IMR-90 (cell line): ENCODE data around the gene TRMT1L. TPM values are rescaled to one million over a fixed set of nuclear protein-coding genes. Genes with fewer than 3 reads are reported as not detected.

Experiments
- ATAC-seq: fragments of 200-7000 bp; cut with Tn5 transposase; 2 replicates; pipeline ENCODE4 v1.9.1; 2020; ENCODE audit warnings: low read depth, mild to moderate bottlenecking, moderate library complexity
- BruUV-seq: library from RNA; stranded (reverse); fragments of 400-500 nt; replicated peaks from 2 replicates; lab custom pipeline; 2021; lab: Mats Ljungman, UMichigan
- CTCF ChIA-PET: fragments of 300-600 bp; formaldehyde crosslinking; extraction: SDS; loops from one replicate; lab custom pipeline; 2021; ENCODE audit warnings: antibody characterized with exemption; lab: Yijun Ruan, JAX
- POLR2A ChIA-PET: fragments of 300-600 bp; sonication (Branson Sonifier 250); formaldehyde crosslinking; loops from one replicate; lab custom pipeline; 2022; ENCODE audit warnings: antibody characterized with exemption; ENCODE audit not compliant: unreplicated experiment; lab: Charles Lee
- DNase-seq: peaks from one replicate; pipeline ENCODE4 v3.0.0; 2013
- H2AFZ ChIP-seq: replicated peaks from 2 replicates; pipeline ENCODE3; 2013; ENCODE audit warnings: low read length, mild to moderate bottlenecking; ENCODE audit not compliant: poor library complexity
- H2AK5ac ChIP-seq: 2 replicates; pipeline ENCODE4 v1.6.1; 2013; ENCODE audit warnings: low read depth, low read length, inconsistent platforms
- H2AK9ac ChIP-seq: replicated peaks from 2 replicates; pipeline ENCODE3; 2013; ENCODE audit warnings: mild to moderate bottlenecking, low read depth, low read length, moderate library complexity; ENCODE audit not compliant: poor library complexity
- H2BK120ac ChIP-seq: 2 replicates; pipeline ENCODE4 v1.6.1; 2013; ENCODE audit warnings: low read depth, low read length, inconsistent platforms
- H2BK15ac ChIP-seq: 3 replicates; pipeline ENCODE4 v1.6.1; 2013; ENCODE audit warnings: low read depth, low read length, inconsistent platforms
- H2BK20ac ChIP-seq: 2 replicates; pipeline ENCODE4 v1.6.1; 2013; ENCODE audit warnings: low read depth, mild to moderate bottlenecking, inconsistent platforms, low read length, moderate library complexity
- H2BK5ac ChIP-seq: 2 replicates; pipeline ENCODE4 v1.6.1; 2013; ENCODE audit warnings: mild to moderate bottlenecking, low read depth, low read length, inconsistent platforms; ENCODE audit not compliant: poor library complexity, severe bottlenecking
- H3K14ac ChIP-seq: replicated peaks from 2 replicates; pipeline ENCODE4 v1.6.1; 2013; ENCODE audit warnings: low read depth, low read length, inconsistent platforms
- H3K18ac ChIP-seq: 2 replicates; pipeline ENCODE4 v1.6.1; 2013; ENCODE audit warnings: low read depth, low read length, control low read depth
- H3K23ac ChIP-seq: 2 replicates; pipeline ENCODE4 v1.6.1; 2013; ENCODE audit warnings: low read depth, low read length, inconsistent platforms
- H3K27ac ChIP-seq: 2 replicates; pipeline ENCODE4 v1.5.1; 2013; ENCODE audit warnings: mild to moderate bottlenecking, control low read depth, low read length; ENCODE audit not compliant: insufficient read depth
- H3K27me3 ChIP-seq: 2 replicates; pipeline ENCODE4 v1.6.1; 2013; ENCODE audit warnings: low read length; ENCODE audit not compliant: control insufficient read depth, insufficient read depth
- H3K36me3 ChIP-seq: 2 replicates; pipeline ENCODE4 v1.6.1; 2013; ENCODE audit warnings: low read length, mixed read lengths; ENCODE audit not compliant: control insufficient read depth, insufficient read depth
- H3K4ac ChIP-seq: 2 replicates; pipeline ENCODE4 v1.6.1; 2013; ENCODE audit warnings: low read depth, low read length, inconsistent platforms
- H3K4me1 ChIP-seq: 2 replicates; pipeline ENCODE4 v1.6.1; 2013; ENCODE audit warnings: low read length, mixed read lengths; ENCODE audit not compliant: control insufficient read depth, insufficient read depth
- H3K4me2 ChIP-seq: 2 replicates; pipeline ENCODE4 v1.6.1; 2013; ENCODE audit warnings: low read depth, mild to moderate bottlenecking, control low read depth, low read length, moderate library complexity
- H3K4me3 ChIP-seq: 2 replicates; pipeline ENCODE4 v1.5.1; 2013; ENCODE audit warnings: low read depth, mild to moderate bottlenecking, control low read depth, low read length, moderate library complexity; ENCODE audit not compliant: insufficient read depth
- H3K56ac ChIP-seq: 2 replicates; pipeline ENCODE4 v1.6.1; 2013; ENCODE audit warnings: low read length, inconsistent platforms; ENCODE audit not compliant: insufficient read depth; ENCODE audit errors: extremely low read depth
- H3K79me1 ChIP-seq, 2 experiments: 2 replicates each; pipeline ENCODE4 v1.6.1; 2013; ENCODE audit warnings: low read length in 2 of 2, inconsistent platforms in 1 of 2, low read depth in 1 of 2
- H3K9ac ChIP-seq: 2 replicates; pipeline ENCODE4 v1.6.1; 2013; ENCODE audit warnings: low read depth, low read length, control low read depth
- H3K9me1 ChIP-seq: 2 replicates; pipeline ENCODE4 v1.6.1; 2013; ENCODE audit warnings: low read length, inconsistent platforms; ENCODE audit not compliant: insufficient read depth
- H3K9me3 ChIP-seq: 2 replicates; pipeline ENCODE4 v1.6.1; 2013; ENCODE audit warnings: low read length; ENCODE audit not compliant: control insufficient read depth, insufficient read depth
- H4K20me1 ChIP-seq: 2 replicates; pipeline ENCODE4 v1.6.1; 2013; ENCODE audit warnings: low read length, inconsistent platforms; ENCODE audit not compliant: insufficient read depth
- H4K5ac ChIP-seq: 2 replicates; pipeline ENCODE4 v1.6.1; 2013; ENCODE audit warnings: mild to moderate bottlenecking, low read depth, low read length, control low read depth
- H4K8ac ChIP-seq, 2 experiments: 2 replicates each; pipeline ENCODE4 v1.6.1; 2013; ENCODE audit warnings: low read depth in 2 of 2, low read length in 2 of 2, control low read depth in 1 of 2, inconsistent platforms in 1 of 2
- H4K91ac ChIP-seq: 2 replicates; pipeline ENCODE4 v1.6.1; 2013; ENCODE audit warnings: low read depth, low read length, inconsistent platforms; ENCODE audit not compliant: insufficient read depth
- CHD1 ChIP-seq: IDR thresholded peaks from 2 replicates; pipeline ENCODE4 v1.6.1; 2012; ENCODE audit warnings: low read depth, low read length, improper control_type of control experiment
- FOS ChIP-seq: fragments of 150-350 bp; IDR thresholded peaks from 2 replicates; pipeline ENCODE4 v1.6.1; 2016; ENCODE audit warnings: low read depth, low read length
- MAFK ChIP-seq: IDR thresholded peaks from 2 replicates; pipeline ENCODE4 v1.6.1; 2012; ENCODE audit warnings: low read depth, low read length, improper control_type of control experiment
- MAZ ChIP-seq: IDR thresholded peaks from 2 replicates; pipeline ENCODE4 v1.6.1; 2012; ENCODE audit warnings: low read depth, mild to moderate bottlenecking, low read length, improper control_type of control experiment, moderate library complexity, borderline replicate concordance
- RAD21 ChIP-seq: IDR thresholded peaks from 2 replicates; pipeline ENCODE4 v1.6.1; 2012; ENCODE audit warnings: low read length, improper control_type of control experiment
- RCOR1 ChIP-seq: IDR thresholded peaks from 2 replicates; pipeline ENCODE4 v1.6.1; 2012; ENCODE audit warnings: mild to moderate bottlenecking, low read length, improper control_type of control experiment; ENCODE audit not compliant: insufficient replicate concordance
- RFX5 ChIP-seq: IDR thresholded peaks from 2 replicates; pipeline ENCODE4 v1.8.0; 2012; ENCODE audit warnings: low read depth, mild to moderate bottlenecking, low read length, moderate library complexity
- SMC3 ChIP-seq: fragments of 150-350 bp; IDR thresholded peaks from 2 replicates; pipeline ENCODE4 v1.6.1; 2016; ENCODE audit warnings: low read depth, mild to moderate bottlenecking, antibody characterized with exemption, low read length, moderate library complexity
- WGBS, 2 experiments: methylation state at CpG; one replicate each; pipeline versions ENCODE4 v1.1.5 to v1.1.7; 2013; ENCODE audit warnings: missing lambda C conversion rate in 2 of 2; ENCODE audit not compliant: insufficient read length in 1 of 2; ENCODE audit errors: extremely low coverage in 2 of 2; 5-methylcytosine and 5-hydroxymethylcytosine counted together
- dilution Hi-C: fragments of 300-500 bp; cut with HindIII; formaldehyde crosslinking; loops from one replicate; pipeline ENCODE4 v1.14.3; 2018; ENCODE audit warnings: low sequenced_read_pairs; ENCODE audit not compliant: unreplicated experiment
- in situ Hi-C: fragments of 300-500 bp; cut with MboI; formaldehyde crosslinking; loops from 3 replicates; pipeline ENCODE4 v1.14.3; 2019; ENCODE audit warnings: low sequenced_read_pairs, inconsistent platforms, mixed read lengths
- intact Hi-C: fragments of 100-400 bp; cut with micrococcal nuclease; formaldehyde crosslinking; loops from 2 replicates; pipeline ENCODE4 v1.10.0; 2022
- polyA plus RNA-seq, 3 experiments: library from polyadenylated mRNA; depleted of rRNA; stranded (reverse); fragments of >200 nt; gene quantifications; 2 replicates each; pipeline ENCODE4 v1.2.3, GENCODE V29; 2012; ENCODE audit warnings: low replicate concordance in 1 of 3
- total RNA-seq: library from RNA; depleted of rRNA; stranded (reverse); fragments of >200 nt; gene quantifications from 2 replicates; pipeline ENCODE4 v1.2.3, GENCODE V29; 2012
- TF ChIP-seq, protein P1 (sequence below): conservative IDR thresholded peaks from 2 replicates; pipeline ENCODE4 v1.5.1; 2012; ENCODE audit warnings: mild to moderate bottlenecking, low read depth, low read length, improper control_type of control experiment
- TF ChIP-seq, protein P2 (sequence below): fragments of 150-350 bp; IDR thresholded peaks from 2 replicates; pipeline ENCODE4 v1.6.1; 2016; ENCODE audit warnings: low read depth, mild to moderate bottlenecking, low read length, moderate library complexity, borderline replicate concordance
- TF ChIP-seq, protein P3 (sequence below): fragments of 150-350 bp; IDR thresholded peaks from 2 replicates; pipeline ENCODE4 v1.6.1; 2017; ENCODE audit warnings: mild to moderate bottlenecking, antibody characterized with exemption, low read length, low read depth

The TRMT1L gene
- total and polyA plus RNA-seq, 2 of the 4 experiments (the other 2 are of a cell fraction): 11.0 to 21.9 TPM

DNA sequence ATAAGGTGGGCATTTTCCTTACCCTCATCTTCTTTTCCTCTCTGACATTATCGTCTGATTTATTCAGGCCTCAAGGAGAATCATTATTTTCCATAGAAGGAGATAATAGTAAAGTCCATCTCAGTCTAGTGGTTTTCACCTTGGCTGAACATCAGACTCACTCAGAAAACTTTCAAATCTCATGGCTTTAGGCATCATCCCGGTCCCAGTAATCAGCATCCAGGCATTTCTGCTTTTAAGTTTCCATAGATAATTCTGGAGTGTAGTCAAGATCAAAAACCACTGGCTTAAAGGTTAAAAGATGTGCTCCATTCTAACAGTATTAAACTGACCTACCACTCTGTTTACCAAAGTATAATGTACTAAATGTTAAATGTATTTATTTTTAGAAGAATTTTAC is 62.0 kb downstream of the TRMT1L start:
- Histone ChIP-seq H4K20me1 (no peaks in the 10 kb centered on the region), H3K9ac (no peak overlapping the region), H4K5ac (no peak overlapping the region), H2BK120ac (no peak overlapping the region), H4K8ac (no peak overlapping the region), H3K79me1 (peaks cover 10 to 12% of the 10 kb centered on the region in 2 experiments; a peak in 3 of 4 replicates), H3K14ac (no peak overlapping the region), H3K27me3 (no peaks in the 10 kb centered on the region), H2BK15ac (no peak overlapping the region), H3K4me2 (no peak overlapping the region), H3K23ac (no peak overlapping the region), H3K4me1 (no peaks in the 10 kb centered on the region), H2BK20ac (no peak overlapping the region), H3K36me3 (peaks cover 7% of the 10 kb centered on the region; the same call in 1 of the 2 replicates), H3K27ac (no peak overlapping the region), H2BK5ac (no peak overlapping the region), H3K9me1 (no peaks in the 10 kb centered on the region), H3K9me3 (no peaks in the 10 kb centered on the region), H3K56ac (no peak overlapping the region), H3K18ac (no peak overlapping the region), H2AK9ac (no peak overlapping the region), H4K91ac (no peak overlapping the region), H3K4ac (no peak overlapping the region), H2AK5ac (no peak overlapping the region), H2AFZ (no peak overlapping the region), H3K4me3 (no peak overlapping the region)
- dilution Hi-C loops (no loop called here), in situ Hi-C loops (no loop called here), intact Hi-C loops (no loop called here)
- BruUV-seq: no TSS peak
- ChIA-PET CTCF (no interaction called here), POLR2A (no interaction called here)
- ATAC-seq (no peak), DNase-seq (no peak)
- no CpG with 5 or more reads among the region's 2 CpGs for WGBS, 2 experiments
- TF ChIP-seq SMC3: no peak
- TF ChIP-seq MAZ: no peak
- TF ChIP-seq, protein P1, sequence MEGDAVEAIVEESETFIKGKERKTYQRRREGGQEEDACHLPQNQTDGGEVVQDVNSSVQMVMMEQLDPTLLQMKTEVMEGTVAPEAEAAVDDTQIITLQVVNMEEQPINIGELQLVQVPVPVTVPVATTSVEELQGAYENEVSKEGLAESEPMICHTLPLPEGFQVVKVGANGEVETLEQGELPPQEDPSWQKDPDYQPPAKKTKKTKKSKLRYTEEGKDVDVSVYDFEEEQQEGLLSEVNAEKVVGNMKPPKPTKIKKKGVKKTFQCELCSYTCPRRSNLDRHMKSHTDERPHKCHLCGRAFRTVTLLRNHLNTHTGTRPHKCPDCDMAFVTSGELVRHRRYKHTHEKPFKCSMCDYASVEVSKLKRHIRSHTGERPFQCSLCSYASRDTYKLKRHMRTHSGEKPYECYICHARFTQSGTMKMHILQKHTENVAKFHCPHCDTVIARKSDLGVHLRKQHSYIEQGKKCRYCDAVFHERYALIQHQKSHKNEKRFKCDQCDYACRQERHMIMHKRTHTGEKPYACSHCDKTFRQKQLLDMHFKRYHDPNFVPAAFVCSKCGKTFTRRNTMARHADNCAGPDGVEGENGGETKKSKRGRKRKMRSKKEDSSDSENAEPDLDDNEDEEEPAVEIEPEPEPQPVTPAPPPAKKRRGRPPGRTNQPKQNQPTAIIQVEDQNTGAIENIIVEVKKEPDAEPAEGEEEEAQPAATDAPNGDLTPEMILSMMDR: no peak
- TF ChIP-seq RAD21: no peak
- TF ChIP-seq MAFK: no peak
- TF ChIP-seq, protein P2, sequence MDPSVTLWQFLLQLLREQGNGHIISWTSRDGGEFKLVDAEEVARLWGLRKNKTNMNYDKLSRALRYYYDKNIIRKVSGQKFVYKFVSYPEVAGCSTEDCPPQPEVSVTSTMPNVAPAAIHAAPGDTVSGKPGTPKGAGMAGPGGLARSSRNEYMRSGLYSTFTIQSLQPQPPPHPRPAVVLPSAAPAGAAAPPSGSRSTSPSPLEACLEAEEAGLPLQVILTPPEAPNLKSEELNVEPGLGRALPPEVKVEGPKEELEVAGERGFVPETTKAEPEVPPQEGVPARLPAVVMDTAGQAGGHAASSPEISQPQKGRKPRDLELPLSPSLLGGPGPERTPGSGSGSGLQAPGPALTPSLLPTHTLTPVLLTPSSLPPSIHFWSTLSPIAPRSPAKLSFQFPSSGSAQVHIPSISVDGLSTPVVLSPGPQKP: no peak
- no peak for TF ChIP-seq RCOR1
- no peak for TF ChIP-seq FOS
- no peak for TF ChIP-seq RFX5
- TF ChIP-seq, protein P3, sequence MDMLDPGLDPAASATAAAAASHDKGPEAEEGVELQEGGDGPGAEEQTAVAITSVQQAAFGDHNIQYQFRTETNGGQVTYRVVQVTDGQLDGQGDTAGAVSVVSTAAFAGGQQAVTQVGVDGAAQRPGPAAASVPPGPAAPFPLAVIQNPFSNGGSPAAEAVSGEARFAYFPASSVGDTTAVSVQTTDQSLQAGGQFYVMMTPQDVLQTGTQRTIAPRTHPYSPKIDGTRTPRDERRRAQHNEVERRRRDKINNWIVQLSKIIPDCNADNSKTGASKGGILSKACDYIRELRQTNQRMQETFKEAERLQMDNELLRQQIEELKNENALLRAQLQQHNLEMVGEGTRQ: no peak
- no peak for TF ChIP-seq CHD1
